HCEC 1CT (cell line): Measurements from ENCODE around the gene CLASP1.
"Not testable (repeated sequence)": the region's sequence is repeated elsewhere in the genome, so short reads cannot be mapped to it uniquely, and the experiment has no call there.

Experiments used
- DNase-seq: peaks from one replicate; pipeline ENCODE4 v3.0.0-alpha.2; 2017

The CLASP1 gene

DNA sequence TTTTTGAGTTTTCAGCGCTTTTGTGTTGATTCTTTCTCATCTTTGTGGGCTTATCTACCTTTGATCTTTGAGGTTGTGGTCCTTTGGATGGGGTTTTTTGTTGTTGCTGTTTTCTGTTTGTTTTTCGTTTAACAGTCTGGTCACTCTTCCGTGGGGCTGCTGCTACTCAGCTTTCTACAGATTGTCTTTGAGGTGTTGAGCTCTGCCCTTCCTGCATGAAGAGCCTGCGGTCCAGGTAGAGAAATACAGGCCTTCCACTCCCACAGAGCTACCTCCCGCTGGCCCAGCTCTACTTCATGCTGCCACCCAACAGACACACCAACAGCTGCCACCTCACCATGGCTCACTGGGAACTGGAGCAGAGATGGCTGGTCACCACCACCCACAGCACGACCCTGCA lies 180.3 kb downstream of the CLASP1 start:
- no peak for DNase-seq

DNA sequence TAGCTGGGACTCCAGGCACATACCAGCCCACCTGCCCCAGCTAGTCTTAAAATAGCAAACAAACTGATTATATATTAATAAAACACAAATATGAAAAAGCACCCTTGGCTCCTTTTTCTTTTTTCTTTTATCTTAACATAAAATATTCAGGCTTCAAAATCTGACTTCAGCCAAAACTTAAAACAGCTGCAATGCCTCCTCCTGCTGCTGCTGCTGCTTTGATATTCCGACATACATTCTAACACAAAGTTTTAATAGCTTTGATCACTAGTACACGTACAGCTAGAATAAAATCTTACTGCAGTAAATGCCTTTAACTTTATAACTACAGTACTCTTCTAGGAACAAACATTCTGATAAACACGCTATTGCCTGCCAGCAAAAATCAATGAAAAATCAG lies 190.0 kb downstream of the CLASP1 start:
- DNase-seq: no peak

GRCh38 chr2:121456325-121456724 lies 192.9 kb downstream of the CLASP1 start:
- DNase-seq: no peak

GRCh38 chr2:121455446-121455845 lies 193.8 kb downstream of the CLASP1 start:
- no peak for DNase-seq

DNA sequence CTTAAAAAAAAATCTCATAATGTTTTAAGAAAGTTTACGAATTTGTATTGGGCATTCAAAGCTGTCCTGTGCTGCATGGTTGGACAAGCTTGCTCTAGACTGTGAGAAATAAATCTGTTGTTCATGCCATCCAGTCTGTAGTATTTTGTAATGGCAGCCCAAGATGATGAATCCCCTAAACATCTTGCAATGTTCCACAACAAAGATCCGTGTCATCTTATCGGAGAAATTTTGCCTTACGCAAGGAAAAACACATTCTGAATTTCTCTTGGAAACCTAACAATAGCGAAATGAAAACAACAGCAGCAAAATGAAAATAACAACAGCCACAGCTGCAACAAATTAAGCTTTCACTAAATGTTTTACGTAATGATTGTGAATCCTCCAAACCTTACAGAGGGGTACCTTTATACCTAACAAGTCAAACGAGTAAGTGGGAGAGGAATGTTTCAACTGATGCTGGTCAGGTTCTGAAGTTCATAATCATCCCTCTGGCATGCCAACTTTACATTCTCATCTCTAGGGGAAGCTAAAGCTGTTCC lies 194.6 kb downstream of the CLASP1 start:
- DNase-seq: no peak

DNA sequence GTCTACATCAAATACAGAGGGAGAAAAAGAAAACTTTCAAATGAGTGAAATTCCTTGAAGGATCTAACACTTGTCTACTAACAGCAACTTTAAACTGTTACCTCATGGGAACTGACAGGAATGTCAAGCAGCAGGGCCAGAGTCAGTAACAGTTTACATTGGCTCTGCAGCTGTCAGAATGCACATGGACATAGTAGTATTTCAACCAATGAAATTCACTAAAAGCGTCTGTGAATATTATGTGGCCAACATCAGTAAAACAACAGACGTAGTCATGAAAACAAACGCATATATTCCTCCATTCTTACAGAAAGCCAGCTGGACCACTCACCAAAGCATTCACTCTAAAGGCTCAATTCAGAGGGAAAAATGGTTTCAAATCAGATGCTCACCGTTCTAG lies 197.9 kb downstream of the CLASP1 start:
- no peak for DNase-seq

DNA sequence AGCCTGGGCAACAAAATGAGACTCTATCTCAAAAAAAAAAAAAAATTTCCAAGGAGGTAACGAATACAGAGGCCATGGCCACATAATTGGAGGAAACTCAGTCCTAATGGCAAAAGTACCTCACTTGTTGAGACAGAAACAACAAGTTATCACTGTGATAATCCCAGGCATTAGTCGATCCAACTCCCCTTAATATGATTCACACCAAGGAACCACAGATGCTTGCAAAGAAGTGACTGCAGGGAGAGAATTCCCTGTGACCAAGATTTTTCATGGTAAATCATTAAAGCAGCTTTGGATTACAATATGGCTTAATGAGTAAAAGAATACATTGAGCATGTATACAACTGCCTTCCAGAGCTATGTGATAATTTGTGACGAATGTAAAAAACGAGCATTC lies 199.0 kb downstream of the CLASP1 start:
- no peak for DNase-seq

DNA sequence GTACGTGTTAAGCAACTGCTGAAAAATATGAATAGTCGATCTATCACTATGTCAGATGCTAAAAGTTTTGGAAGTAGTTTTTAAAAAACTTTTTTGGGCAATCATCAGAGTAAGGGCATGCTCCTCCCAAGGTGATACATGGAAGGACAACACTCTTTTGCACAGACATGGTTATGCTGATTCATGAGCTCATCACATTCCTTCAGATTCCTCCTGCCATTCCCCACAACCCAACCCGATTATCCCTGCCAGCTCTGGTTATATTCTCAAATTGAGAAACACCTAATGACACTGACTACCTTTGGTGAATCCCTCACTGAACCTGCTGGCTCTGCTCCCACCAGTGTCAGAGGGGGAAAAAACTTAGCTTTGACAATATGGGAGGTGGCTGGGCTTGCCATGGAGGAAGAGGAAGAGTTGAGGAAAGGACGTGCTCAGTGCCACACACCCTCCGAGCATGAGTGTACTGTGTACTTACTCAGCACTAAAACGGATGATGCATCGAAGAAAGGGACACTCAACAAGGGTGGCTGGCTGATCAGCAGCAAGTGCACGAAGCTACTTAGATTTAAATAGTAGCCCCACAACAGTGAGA lies 202.5 kb downstream of the CLASP1 start:
- DNase-seq: no peak

GRCh38 chr2:121442889-121443288 lies 206.4 kb downstream of the CLASP1 start:
- no peak for DNase-seq

GRCh38 chr2:121438290-121438689 lies 211.0 kb downstream of the CLASP1 start:
- not testable (repeated sequence) for DNase-seq

DNA sequence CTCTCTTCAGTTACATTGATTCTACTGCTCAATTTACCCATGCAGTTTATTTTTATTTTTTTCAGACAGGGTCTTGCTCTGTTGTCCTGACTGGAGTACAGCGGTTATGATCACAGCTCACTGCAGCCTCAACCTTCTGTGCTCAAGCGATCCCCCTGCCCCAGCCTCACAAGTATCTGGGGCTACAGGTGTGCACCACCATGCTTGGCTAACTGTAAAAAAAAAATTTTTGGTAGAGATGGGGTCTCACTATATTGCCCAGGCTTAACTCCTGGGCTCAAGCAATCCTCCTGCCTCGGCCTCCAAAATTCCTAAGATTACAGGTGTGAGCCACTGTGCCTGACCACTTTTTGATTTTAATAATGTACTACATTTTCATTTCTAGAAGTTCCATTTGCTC lies 212.3 kb downstream of the CLASP1 start:
- no peak for DNase-seq

DNA sequence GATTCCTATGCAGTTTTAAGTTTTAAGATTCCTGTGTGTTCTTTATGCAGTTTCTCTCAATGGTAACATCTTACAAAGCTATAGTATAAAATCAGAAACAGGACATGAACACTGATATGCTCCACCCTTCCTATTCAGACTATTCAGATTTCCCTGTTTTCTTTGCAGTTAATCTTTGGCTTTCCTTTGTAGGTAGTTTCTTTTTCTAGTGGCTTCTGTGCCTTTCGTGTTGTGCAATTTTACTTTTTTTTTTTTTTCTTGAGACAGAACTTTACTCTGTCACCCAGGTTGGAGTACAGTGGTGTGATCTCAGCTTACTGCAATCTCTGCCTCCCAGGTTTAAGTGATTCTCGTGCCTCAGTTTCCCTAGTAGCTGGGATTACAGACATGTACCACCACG lies 213.5 kb downstream of the CLASP1 start:
- DNase-seq: no peak

DNA sequence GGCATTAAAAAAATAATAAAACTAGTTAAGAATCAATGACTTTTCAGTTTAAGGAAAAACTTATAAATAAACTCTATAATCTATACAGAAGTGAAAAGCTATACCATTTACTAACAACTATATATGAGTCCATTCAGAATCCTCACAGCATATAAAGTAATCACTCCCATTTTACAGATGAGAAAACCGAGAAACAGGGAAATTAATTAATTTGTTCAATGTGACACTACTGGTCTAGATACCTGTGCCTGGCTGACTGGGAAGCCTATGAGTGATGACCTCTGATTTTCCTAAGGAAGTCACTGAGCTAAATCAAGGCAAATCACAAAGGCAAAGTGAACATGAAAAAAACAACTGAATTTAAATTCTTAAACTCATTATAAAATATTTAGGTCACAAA lies 218.0 kb downstream of the CLASP1 start:
- no peak for DNase-seq

GRCh38 chr2:121429927-121430520 lies 219.2 kb downstream of the CLASP1 start:
- no peak for DNase-seq

DNA sequence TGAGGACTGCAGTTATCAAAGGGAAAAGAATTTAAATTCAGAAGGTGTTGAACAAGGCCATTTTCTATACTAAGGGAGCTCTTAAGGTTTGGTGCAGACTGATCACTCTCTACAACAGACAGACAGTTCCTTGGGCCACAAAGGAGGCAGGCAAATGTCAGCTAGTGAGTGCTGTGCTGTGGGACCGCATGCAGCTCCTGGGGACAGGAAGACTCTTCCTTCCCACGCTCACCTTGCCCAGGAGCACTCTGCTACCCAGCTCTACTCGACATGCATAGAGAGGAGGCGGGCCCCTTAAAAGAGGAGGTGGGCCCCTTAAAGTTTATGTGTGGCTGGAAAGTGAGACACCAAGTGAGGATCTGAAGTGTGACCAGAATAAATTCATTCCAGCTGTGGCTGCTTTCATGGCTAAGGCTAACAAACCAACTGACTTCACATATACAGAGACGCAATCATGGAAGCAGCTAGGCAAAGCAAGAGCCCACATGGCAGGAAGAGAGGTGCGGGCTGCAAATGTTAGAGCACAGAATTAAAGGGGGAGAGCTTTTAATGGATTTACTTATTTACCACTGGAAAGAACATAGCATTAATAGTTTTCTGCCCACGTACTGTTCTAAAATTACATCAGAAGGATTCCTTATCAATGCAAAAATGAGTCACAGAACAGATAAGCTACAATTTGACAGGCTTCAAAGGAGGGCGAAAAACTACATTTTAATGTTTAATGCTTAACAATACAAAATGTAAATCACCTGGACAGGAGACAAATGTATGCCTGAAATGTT lies 220.0 kb downstream of the CLASP1 start:
- no peak for DNase-seq

DNA sequence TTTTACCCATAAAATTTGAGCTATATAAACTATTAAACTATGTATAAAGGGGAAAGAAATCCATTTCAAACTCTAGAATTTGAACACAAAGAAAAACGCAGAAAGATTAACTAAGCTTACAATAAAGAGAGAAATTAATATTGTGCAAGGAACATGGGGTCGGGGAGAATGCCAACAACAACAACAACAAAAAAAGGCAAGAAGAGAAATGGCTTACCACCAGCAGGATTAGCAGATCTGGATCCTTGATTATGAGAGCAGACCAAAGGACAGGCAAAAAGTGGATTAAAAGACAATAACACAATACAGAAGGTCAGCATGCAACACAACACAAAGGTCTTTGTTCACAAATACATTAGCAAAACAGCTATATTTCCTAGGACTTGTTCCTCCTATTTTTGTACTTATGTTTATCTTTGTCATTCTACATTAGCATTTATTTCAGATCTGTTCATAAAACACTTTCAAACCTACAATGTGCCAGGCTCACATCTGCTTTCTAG lies 222.0 kb downstream of the CLASP1 start:
- no peak for DNase-seq

DNA sequence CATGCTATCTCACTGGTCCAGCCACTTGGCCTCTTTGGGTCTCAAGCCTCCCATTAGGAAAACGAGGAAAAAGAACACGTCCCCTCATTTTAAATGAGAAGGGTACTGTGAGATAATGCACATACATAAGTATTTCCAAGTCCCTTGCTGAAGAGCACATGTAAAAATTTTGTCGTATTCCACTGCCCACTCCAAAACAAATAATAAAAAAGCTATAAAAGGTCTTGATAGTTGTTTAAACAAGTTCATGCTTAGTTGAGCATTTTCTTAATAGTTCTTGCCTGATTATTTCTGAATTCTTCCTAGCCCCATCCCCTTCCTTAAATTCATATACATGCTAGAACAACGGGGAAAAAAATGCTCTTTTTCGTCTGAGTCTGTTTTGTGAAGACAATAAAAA lies 228.8 kb downstream of the CLASP1 start:
- no peak for DNase-seq

- no peak for DNase-seq
These were observed 230.1 kb downstream of the CLASP1 start for GRCh38 chr2:121419081-121419699.

DNA sequence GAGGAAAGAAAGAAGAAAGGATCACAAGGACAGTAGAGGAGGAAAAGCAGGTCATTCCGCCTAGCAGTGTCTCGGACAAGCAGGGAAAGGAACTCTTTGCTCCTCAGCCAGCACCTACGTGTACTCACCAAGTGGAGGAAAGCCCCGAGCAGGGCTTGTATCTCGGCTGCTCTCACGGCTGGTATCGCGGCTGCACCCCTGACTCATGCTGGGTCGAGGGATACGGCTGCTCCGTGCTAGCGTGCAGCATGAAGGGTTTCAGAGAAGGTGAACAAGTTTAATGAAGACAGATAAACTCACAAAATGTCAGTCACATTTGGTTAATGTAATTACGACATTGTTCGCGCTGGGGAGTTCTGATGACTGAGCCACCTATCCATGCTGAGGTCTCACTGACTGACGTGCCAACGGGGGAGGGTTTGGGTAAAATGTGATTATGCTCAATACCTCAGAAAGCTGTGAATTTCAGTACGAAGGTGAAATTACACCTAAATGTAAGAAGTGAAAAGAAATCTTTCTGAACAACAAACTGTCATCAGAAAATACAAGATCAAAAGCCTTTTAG lies 230.7 kb downstream of the CLASP1 start:
- no peak for DNase-seq

DNA sequence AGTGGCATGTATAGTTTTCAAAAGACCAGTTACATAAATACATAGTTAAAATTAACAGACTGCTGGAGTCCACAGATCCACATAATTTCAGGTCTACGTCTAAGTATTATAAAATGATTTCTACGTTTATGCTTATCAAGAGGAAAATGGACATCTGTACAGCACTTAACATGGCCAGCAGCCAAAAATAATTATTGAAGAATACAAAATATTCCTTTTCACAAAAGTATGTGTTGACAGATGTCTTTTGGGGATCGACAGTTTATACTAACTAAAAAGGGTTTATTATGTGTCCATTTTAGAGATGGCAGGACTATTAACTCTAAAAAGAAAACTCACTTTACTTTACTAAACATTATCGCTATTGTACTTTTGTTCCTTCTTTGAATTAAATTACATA lies 231.4 kb downstream of the CLASP1 start:
- no peak for DNase-seq

GRCh38 chr2:121415727-121416126 lies 233.5 kb downstream of the CLASP1 start:
- DNase-seq: no peak

DNA sequence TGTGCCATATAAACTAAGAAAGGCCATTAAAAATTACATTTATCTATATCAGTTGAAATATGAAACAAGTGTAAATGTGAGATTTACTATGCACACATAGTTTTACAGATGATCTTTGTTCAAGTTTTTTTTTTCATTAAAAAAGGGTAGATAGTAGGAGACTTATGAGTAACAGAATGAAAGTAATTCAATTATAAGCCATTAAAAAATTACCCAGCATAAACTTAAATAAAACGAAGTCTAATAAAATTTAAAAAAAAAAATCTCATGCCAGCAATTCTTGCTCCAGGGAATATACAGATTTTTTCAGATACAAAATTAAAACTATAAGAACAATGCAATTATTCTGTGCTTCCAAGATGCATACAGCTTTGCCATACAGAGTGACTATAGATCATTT lies 236.9 kb downstream of the CLASP1 start:
- no peak for DNase-seq

DNA sequence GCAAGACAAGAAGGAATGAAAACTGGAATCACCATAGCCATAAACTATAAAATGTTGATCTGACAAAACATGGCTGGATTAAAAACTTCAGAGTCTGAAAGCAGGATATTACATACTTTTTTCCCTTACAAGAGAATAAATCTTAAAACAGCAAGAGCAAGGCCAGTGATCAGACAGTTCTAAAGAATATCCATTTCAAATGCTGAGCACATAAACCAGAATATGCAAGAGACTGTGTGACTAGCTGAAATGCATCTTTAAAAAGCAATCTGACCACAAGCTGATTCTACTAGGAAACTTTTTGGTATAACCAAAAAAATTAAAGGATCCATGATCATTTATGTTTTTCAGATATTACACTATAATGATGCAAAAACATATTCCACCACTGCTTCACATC lies 239.3 kb downstream of the CLASP1 start:
- no peak for DNase-seq
